GM19452 (cell line): ENCODE measurements around the gene OSBPL5.

ENCODE experiments used
- ATAC-seq: cut with Tn5 transposase; IDR thresholded peaks from one replicate; pipeline ENCODE4 v1.9.1; 2021; ENCODE audit not compliant: unreplicated experiment

OSBPL5 gene

DNA sequence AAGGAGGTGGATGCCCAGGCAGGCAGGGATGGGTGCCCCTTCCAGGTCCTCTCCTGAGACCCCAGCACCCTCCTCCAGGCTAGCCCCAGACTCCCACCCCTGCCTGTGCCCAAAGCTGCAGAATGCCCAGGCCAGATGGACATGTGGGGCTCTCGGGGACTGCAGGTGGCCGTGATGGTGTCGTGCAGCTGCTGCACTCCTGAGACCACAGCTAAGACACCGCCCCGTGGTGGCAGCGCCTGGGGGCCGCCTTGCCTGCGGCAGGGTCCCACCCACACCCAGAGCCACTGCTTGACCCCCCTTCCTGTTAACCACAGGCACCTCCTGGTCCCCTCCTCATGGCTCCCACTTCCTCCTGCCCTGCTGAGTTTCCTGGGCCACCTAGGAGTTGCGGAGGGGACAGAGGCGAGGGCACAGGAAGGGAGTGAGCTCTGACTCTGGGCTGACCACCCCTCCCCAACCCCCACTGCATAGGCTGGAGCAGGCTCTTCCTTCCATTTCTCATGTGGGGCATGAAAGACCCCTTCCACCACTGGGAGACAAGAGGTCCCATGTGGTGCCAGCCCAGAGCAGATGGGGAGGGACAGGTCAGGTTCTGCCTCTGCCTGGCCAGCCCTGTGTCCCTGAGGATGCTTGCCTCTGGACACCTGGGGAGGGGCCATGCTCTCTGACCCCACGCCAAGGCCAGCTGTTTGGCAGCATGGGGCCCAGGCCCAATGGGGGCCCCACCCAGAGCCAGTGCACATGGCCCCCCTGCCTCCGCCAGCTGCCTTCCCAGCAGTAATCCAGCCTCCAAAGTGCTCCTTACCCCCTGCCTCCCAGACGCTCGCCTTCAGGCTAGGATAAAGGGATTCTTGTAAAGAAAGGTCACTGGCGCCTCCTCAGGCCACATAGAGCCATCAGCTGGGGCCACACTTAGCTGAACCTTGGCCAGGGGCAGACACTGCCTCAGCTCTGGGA is 29.3 kb downstream of the OSBPL5 start:
- ATAC-seq: no peak

DNA sequence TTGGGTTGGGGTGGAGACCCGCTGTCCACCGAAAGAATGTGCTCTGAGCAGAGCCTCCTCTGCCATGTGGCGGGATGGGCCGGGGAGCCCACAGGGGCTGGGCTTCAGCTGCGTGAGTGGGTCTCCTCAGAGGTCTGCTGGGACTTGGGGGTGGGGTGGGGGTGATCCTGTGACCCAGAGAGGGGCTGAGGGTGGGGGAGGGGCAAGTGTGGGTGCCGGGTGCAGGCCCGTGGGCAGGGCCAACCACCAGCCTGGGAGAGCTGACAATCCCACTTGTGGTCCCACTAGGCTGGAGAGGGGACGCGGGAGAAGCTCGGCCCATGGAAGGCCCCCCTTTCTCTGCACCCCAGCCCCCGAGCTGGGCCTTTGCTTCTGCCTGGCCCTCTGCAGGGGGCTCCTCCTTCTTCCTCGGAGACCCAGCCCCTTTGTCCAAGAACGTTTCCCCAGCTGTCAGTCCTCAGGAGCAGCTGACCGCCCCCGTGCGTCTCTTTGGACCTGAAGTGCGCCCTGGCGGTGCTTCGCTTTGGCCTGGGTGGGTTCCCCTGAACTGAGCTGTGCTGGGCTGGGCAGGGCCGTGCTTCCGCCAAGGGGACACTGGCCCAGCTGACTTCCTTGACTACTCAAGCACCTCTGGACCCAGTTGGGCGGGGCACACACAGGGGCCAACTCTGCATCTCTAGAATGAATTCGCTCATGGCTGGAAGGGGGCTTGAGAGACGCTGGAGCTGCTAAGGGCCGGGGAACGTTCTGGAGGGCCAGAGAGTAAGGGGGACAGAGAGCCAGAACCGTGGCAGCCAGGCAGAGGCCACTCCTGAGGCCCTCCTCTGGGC is 30.2 kb downstream of the OSBPL5 start:
- no peak for ATAC-seq

DNA sequence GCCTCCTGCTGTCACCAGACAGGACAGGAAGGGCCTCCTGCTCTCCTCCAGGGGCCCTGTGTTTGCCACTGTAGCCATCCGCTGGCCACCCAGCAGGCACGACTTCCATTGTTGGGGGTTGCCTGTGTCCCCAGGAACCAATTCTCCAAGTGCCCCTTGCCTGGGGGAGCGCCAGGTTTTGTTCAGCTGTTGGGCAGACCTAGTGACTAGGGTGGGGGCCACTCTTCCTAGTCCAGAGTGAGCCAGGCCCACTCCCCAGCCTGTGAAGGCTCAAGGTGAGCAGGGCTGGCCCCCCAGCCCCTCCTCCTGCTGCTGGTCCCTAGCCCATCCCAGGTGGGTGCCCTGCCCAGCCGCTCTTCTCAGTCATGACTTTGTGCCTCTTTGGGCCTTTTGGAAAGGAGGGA is 30.9 kb downstream of the OSBPL5 start:
- ATAC-seq: no peak

DNA sequence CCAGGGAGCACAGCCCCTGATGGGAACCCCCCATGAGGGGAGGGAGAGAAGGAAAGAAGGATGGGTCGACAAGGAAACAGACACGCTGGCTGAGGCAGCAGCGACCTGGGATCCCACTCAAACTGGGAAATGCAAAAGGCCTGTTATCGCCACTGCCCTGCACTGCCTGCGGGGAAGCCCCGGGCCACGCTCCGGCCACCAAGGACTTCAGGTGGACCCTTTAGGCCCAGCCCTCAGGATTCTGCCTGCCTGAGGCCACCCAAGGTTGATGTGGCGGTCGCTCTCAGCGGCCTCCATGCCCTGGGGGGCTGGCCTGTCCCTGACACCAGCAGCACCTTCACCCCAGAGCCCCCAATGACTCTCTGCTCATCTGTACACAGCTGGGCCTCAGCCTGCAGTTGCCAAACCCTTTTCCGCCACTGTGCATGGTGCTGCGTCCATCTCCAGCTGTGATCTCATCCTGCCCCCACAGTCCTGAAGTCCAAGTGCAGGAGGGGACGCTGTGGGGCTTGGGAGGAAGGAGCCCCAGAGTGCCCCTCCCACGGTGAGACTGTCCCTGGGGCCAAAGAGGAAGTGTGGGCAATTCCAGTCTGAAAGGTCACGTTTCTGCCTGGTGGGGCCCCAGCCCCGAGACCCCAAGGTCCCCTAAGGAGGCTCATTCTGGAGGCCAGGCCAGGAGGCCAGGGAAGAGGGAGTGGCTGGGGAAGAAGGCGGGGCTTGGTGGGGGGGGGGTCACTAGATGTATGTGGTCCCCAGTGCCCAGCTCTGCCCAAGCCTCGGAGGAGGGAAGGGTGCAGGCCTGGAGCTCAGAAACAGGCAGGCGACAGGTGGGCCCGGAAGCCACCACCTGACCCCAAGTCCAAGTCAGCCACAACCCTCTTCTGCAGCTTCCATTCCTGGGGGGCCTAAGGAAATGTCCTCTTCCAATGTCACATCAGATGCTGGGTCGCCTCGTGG is 31.6 kb downstream of the OSBPL5 start:
- ATAC-seq: no peak

DNA sequence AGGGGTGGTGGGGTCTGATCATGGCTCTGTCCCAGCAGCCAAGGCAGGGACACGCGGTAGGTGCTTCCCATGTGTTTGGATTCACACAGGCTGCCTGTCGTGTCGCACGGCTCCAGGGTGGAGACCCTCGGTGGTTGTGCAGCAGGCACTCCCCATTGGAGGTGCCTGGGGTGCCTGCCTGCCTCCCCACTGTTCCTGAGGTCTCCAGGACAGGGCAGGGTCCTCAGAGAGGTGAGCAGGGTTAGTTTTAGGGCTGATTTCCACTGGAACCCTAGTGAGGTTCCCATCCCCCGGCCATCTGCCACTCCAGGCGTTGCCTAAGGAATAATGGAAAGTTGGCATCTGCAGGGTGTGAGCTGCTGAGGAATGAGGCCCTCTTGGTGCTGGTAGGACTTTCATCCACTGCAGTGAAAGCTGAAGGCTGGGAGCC is 32.3 kb downstream of the OSBPL5 start:
- ATAC-seq: no peak

DNA sequence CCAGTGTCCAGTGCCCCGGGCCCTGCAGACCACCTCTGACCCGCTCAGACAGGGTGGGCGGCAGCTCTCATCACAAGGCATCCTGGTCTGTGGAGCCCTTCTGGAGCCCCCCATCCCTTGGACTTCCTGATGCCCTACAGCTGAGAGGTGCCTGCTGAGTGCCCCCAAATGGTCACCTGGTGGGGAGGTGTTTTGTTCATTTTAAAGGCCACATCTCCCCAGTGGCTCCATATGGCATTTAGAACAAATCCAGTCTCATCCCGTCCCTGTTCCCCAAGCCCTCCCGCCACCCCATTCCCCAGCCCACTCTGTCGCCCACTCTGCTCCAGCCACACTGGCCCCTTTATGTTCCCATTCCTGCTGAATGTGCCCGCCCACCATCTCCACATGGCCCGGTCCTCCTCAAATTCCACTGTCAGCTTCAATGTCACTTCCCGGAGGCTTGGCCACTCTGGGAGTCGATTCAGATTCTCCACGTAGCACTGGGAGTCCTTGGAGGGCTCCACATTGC is 32.8 kb downstream of the OSBPL5 start:
- no peak for ATAC-seq

DNA sequence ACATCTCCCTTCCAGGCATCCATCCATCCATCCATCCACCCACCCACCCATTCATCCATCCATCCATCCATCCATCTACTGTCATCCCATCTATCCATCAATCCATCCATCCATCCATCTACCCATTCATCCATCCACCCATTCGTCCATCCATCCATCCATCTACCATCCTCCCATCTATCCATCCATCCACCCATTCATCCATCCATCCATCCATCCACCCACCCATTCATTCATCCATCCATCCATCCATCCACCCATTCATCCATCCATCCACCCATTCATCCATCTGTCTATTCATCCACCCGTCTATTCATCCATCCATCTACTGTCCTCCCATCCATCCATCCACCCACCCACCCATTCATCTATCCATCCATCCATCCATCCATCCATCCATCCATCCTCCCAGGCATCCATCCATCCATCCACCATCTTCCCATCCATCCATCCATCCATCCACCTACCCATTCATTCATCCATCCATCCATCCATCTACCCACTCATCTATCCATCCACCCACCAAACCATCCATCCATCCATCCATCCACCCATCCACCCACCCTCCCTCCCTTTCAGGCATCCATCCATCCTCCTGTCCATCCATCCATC is 33.7 kb downstream of the OSBPL5 start:
- ATAC-seq: no peak

DNA sequence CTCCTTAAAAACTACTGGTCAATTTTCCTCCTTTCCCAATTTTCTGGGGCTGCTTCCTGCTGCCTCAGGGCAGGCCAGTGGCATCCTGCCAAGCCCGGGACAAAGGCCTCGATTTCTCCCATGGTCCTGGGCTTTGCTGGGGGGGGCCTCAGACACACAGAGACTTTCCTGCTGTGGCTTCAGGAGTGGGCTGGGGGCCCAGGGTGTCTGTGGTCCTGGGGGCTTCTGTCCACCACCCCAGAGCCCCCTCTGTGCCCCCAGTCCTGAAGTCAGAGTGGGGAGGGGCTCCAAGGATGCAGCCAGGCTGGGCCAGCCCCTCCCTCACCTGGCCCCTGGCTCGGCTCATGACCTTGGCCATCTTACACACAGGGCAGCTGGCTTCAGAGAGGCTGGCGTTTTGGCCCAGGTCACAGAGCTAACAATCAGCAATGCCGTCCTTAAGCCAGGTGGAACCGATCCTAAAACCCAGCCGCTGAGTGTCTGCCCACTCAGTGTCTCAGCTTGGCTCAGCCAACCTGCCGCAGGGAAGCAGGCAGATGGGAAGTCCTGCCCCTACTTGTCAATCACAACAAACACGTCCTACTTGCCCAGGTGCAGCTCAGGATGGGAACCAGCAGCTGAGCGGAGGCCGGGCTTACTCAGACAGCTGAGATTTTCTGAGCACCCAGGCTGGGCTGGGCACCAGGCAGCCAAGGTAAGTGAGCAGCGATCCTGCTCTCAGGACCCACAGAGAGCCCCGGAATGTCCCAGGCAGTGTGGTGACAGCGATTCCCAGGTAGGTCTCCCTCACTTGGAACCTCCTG is 34.6 kb downstream of the OSBPL5 start:
- ATAC-seq: no peak

DNA sequence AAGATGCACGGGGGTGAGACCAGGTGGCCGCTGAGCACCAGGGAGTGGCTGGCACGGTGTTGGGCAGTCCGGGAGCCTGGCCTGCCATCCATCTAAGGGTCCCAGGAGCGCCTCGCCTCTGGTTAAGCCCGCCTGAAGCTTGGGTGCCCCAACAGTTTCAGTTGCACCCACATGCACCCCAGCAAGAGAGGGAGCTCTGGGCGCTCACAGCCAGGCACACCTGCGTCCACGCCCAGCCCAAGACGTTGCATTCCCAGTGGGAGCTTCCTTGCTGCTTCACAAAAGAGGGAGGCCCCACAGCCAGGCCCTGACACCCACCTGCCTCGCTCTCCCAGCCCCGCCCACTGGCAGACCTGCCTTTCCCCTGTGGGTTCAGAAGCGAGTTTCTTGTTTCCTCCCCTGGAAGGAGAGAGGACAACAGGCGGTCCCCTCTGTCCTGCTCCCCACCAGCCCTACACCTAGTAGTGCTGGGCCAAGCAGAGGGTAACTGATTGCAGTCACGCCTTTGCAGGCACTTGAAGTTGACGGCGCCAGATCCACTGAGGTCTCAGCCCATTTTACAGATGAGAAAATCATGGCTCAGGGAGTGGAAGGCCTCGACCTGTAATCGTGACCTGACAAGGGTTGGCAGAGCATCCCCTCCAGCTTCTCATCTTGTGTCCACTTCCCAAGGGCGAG is 35.4 kb downstream of the OSBPL5 start:
- no peak for ATAC-seq

DNA sequence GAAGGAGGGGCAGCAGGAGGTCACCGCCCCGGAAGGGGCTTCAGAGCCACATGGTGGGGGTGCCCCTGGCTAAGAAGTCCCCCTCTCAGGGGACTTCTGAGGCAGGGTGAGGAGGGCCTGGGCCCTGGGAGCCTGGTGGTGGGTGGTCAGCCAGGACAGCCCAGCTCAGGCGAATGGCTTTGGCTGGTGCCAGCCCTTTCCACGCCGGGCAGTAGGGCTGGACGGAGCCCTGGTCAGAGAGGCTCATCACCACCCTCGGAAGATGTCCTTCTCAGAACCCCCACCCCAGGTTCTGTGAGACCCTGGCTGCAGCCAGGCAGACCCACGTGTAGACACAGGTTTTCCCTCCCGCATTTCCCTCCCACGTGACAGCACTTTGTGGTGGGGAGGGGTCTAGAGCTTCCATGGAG is 35.9 kb downstream of the OSBPL5 start:
- no peak for ATAC-seq

DNA sequence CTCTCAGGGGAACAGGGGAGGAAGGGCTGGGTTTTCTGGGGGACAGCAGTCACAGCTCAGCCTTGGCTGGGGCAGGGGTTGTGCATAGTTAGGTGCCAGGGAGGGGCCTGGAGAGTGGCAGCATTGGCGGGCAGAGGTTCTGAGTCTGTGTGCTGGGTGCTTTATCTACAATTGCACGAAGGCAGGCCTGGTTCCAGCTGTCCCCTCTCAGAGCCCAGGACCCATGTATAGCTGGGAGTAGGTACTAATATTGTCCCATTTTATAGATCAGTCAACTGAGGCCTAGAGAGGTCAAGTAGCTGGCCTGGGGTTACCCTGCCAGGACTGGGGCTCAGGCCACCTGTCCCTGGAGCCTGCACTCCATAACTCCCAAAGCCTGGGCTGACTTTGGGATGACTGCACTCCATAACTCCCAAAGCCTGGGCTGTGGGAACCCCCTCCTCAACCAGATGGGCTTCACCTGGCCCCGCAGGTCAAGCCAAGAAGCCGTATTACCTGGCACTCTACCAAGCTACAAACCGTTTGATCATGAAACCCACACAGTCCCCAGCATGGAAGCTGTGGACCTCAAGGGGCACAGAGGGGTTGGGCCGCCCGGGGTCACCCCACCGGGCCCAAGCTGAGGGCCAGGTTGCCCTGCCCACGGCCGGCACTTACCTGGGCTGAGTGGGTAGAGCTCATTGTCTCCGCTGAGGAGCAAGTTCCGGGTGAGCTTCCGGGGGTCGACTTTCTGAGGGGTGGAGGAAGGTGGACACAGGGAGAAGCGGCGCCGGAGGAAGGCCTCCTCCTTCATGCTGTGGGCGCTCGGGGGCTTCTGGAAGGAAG is 36.5 kb downstream of the OSBPL5 start:
- no peak for ATAC-seq

DNA sequence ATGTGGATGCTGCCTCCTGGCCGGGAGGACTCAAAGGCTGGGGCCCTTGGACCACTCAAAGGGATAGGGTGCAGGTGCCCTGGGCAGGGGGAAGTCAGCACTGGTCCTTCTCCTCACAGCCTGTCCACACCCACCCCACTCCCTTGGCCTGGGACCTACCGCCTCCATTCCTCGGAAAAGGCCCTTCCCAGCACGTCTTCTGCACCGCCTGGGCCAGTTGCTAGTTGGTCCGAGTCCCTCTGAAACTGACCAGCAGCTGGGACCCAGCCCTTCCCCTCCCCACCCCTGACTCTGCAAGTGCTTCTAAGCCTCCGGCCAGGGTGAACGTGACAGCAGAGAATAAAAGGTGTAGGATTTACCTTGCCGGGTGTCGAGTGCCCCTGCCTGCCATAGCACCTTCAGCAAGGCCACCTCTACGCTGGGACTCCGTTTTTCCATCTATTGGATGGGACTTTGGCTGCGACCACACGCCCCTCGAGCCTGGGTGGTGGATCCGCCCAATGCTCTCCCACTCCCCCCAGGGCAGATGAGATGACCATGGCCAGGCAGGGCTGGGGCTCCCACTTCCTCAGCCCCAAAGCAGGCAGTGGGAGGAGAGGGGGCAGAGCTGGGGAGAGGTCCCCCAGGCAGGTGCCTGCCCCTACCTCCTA is 37.3 kb downstream of the OSBPL5 start:
- ATAC-seq: no peak

DNA sequence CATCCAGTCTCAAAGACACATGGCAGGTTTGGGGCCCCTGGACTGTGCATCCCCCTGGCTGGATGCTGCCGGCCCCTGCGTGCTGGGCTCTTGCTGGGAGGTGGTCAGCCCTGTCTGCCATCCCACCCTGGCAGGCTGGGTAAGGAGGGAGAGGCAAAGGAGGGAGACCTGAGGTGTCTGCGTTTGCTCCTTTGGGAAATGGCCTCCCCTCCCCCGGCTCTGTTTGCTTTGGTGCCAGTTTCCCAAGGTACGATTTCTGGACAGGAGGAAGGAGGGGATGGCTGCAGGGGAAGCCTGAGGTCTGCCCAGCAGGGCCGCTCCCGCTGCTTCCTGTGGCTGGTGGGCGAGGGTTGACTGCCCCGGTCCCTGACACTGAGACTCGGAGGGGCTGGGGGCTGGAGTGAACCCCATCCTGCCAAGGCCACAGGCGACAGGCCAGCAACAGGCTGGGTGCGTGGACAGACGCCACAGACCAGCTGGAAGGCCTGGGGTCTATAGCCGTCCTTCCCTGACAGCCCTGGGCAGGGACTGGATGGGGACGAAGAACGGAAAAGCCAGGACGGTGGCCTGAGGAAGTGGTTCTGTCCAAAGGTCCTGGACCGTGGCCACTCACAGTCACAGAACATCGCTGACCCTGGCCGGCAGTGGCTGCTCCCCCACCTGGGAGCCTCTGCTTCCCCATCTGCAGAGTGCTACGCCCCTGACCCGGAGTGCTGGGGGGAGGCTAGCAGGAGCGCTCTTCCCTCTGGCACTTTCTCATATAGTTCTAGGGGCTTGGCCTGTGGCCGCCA is 38.0 kb downstream of the OSBPL5 start:
- no peak for ATAC-seq

DNA sequence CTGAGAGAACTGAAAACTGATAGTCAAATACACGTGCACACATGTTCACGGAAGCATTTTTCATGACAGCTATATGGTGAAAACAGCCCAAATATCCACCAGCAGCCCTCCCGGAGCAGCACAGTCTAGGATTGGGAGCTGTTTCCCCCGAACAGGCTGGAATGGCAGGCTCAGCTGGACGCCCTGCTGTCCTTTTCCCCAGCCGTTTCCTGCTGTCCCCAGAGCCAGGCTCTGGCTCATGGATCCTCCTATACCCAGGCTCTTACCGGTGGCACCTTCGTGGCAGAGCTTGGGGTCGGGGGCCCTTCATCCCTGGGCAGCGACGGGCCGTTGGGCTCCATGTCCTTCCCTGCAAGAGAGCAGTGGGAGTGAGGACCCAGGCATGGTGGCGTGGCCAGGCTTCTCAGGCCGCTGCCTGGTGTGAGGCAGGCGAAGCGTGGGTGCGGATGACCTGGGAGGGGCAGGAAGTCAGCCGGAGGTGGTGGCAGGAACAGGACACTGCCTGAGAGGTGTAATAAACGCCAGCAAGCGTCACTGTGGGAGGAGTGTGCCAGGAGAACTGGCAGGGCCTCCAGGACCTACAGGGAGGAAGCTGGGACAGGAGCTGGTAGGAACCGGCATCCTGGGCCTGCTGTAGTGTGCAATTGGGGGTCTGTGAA is 38.8 kb downstream of the OSBPL5 start:
- ATAC-seq: no peak

DNA sequence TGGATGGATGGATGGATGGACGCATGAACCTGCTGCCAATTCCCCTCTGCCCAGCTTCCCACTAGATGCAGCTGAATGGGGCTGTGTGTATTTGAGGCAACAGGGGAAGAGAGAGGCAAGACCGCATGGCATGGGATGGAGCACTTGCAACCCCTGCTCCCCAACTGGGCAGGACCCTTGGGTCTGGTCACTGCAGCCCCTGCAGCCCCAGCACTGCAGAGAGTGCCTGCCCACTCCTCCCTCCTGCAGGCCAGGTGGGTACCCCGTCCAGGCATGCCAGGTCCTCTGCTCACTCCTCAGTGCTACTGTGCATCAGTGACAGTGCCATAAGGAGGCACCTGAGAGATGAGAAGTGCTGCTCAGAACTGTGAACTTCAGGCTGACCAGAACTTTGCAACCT is 40.3 kb downstream of the OSBPL5 start:
- ATAC-seq: no peak
